SU-DHL-6 (cell line): ENCODE measurements around the gene RGS7.

Experiments used
- CTCF ChIP-seq: fragments of 200-600 bp; sonication (generic); IDR thresholded peaks from one replicate; pipeline ENCODE4 v1.5.1; 2017; ENCODE audit warnings: antibody characterized with exemption, mild to moderate bottlenecking, low read length, moderate library complexity; ENCODE audit not compliant: insufficient read depth, poor library complexity, severe bottlenecking
- EZH2phosphoT487 ChIP-seq: fragments of 200-600 bp; sonication (generic), shearing (Covaris generic); conservative IDR thresholded peaks from 2 replicates; pipeline ENCODE4 v1.6.1; 2018; ENCODE audit warnings: mild to moderate bottlenecking, antibody characterized with exemption, low read length, moderate library complexity, mixed read lengths

DNA sequence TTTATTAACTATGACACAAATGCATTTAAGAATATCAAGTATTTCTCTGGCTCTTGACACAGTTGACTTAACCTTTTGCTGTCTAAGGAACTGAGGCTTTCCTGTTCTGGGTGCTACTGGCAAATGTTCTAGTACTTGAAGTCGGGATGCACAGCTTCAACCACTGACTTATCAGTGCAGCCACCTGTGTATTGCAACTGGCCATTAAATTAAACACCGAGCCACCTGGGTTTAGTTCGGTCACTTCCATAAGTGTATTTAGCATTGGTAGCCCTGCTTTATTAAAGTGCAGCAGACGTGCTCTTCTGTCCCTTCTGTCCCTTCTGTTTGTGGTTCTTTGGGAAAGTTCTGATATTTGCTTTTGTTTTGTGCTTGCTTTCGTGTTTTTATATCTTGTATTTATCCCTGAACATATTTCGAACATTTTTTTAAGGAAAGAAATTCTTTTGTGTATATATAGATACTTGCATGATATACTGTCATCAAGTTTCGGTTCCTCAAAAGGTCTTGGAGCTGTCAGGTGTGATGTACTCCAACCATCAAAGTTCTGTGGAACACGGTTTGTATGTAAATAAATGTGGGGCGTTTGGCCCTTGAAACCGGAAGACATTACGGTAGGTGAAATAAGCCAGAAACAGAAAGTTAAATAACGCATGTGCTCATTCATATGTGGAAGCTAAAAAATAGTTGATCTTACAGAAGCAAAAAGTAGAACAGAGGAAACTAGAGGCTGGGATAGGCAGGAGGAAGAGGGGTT lies 447.1 kb downstream of the RGS7 start:
- no peak for TF ChIP-seq CTCF
- TF ChIP-seq EZH2phosphoT487: no peak
